Stimulated activated CD8-positive, alpha-beta memory T cell treated with anti-CD3 and anti-CD28 coated beads, Interleukin-12 subunit alpha, Interleukin-12 subunit beta, amount 100 ng/mL, for 24 hours (primary cell): ENCODE data around the gene RNF121.

Source experiments
- DNase-seq: peaks from one replicate; pipeline ENCODE4 v3.0.0-alpha.2; 2020; ENCODE audit errors: extremely low read depth

Gene RNF121

DNA sequence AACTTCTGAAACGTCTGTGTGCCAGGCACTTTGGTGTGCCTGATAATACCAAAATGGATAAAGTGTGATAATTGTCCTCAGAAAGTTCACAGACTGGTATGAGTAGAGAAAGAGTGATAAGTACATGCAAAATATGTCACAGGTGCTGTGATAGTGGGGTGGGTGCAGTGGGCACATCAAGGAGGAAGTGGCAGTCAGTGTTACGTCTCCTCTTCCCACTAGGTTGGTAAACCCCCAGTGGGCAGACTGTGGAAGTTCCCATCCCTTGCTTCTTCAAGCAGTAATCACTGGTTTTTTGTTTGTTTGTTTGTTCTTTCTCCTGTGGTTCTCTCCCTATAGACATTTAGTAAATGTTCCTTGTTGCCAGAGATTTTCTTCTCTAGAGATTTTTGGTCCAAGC, 5.4 kb downstream of the RNF121 start:
- DNase-seq, result no peak

DNA sequence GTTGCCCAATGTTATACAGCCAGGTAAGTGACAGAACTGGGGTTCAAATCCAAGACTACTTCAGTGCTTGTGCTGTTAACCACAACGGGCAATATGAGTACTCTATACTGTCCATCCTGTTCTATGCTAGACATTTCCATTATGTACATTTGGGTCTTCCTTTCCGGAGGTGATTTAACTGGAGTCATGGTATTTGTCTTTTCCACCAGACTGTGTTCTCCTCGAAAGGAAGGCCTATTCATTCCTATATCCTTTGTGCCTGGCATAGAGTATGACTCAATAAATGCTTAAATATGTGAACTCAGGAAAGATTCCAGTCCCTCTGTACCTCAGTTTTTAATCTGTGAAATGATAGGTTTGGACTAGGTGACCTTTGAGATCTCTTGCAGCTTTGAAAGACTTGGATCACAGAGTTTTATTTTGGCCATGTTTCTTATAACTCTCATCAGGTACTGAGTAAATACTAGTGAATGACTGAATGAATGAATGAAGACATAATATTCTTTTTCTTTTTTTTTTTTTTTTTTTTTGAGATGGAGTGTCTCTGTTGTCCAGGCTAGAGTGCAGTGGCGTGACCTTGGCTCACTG, 6.6 kb downstream of the RNF121 start:
- no peak for DNase-seq

- DNase-seq, result no peak
Measured at GRCh38 chr11:71936825-71937224, 8.0 kb downstream of the RNF121 start.

- DNase-seq, result no peak
Measured at GRCh38 chr11:71937826-71938225, 9.0 kb downstream of the RNF121 start.

DNA sequence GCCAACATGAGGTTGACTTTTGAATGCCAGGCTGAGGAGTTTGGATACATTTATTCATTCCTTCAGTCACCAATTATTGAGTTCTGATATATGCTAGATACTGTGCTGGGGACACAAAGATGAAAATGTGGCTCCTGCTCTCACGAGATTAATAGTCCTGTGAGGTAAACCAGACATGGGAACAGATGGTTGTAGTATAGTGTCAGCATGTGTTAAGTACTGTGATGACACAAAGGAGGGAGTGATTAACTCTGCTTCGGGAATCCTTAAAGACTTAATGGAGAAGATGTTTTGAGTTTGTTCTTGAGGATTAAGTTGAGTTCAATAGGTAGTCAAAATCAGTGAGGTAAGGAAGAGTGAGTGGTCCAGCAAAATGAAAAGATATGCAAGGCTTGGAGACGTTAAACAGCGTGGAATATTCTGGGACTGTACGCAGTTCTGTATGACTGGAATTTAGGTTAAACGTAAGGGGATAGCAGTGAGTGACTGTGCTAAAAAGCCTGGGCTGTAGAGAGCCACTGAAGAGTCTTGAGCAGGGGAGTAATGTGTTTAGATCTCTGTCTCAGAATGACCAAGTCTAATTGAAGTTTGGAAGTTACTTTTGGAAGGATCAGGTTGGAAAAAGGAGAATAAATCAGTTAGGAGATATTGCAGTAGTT, 11.8 kb downstream of the RNF121 start:
- no peak for DNase-seq

DNA sequence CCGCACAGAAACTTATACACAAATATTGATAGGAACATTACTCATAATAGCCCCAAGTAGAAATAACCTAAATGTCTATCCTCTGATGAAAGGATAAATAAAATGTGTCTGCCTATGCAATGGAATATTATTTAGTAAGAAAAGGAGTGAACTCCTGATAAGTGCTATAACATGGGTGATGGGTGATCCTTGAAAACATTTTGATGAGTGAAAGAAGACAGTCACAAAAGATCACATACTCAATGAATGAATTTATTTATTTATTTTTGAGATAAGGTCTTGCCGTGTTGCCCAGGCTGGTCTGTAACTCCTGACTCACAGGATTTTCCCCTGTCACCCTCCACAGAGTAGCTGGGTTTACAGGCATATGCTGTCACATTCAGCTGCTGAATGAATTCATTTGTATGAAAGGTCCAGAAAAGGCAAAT, 17.3 kb downstream of the RNF121 start:
- no peak for DNase-seq

- DNase-seq, result no peak
Measured at GRCh38 chr11:71947498-71947897, 18.7 kb downstream of the RNF121 start.

- DNase-seq, result no peak
Measured at GRCh38 chr11:71948314-71949027, 19.6 kb downstream of the RNF121 start.

GRCh38 chr11:71949034-71949433, 20.2 kb downstream of the RNF121 start:
- no peak for DNase-seq

DNA sequence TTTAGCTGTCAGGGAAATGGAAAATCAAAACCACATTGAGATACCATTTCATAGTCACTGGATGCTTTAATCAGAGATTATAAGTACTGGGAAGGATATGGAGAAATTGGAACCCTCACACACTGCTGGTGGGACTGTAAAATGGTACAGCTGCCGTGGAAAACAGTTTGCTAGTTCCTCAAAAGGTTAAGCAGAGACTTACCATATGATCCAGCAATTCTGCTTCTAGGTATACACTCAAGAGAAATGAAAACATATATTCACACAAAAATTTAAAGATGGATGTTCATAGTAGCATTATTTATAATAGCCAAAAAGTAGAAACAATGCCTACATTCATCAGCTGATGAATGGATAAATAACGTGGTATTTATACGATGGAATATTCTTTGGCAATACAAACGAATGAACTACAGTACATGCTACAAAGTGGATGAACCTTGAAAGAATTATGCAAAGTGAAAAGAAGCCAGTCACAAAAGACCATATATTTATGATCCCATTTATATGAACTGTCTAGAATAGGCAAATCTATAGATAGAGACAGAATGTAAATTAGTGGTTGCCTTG, 23.0 kb downstream of the RNF121 start:
- DNase-seq, result no peak

GRCh38 chr11:71955898-71956456, 27.1 kb downstream of the RNF121 start:
- no peak for DNase-seq

- DNase-seq, result no peak
Measured at GRCh38 chr11:71962428-71963038, 33.7 kb downstream of the RNF121 start.

GRCh38 chr11:71963468-71963867, 34.6 kb downstream of the RNF121 start:
- no peak for DNase-seq

DNA sequence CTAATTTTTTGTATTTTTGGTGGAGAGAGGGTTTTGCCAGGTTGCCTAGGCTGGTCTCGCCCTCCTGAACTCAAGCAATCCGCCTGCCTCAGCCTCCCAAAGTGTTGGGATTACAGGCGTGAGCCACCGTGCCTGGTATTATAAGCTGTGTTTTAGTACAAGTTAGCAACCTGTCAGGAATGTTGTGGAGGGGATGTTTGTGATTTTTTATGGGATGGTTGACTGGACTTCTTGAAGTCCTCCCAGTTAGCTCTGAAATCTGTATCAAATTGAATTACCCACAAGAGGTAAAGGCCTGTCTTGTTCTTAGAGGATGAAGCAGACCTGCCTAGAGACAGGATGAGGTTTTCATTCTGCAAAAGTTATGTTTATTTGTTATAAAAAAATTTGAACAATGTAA, 35.8 kb downstream of the RNF121 start:
- DNase-seq, result no peak

DNA sequence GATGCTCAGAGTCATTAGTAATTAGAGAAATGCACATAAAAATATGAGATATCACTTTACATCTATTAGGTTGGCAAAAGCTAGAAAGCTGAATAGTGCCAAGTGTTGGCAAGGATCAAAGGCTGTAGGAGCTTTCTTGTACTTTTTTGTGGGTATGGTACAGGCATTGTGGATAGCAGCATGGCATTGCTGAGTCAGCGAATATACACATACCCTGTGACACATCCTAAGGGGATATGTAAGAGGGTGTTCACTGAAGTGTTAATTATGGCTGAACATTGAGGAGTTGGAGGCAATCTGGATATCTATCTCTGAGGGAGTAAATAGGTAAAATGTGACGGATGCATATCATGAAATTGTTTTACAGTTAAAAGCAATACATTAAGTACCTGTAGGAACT, 42.8 kb downstream of the RNF121 start:
- DNase-seq, result no peak

- DNase-seq, result no peak
Measured at GRCh38 chr11:71976551-71976950, 47.7 kb downstream of the RNF121 start.

DNA sequence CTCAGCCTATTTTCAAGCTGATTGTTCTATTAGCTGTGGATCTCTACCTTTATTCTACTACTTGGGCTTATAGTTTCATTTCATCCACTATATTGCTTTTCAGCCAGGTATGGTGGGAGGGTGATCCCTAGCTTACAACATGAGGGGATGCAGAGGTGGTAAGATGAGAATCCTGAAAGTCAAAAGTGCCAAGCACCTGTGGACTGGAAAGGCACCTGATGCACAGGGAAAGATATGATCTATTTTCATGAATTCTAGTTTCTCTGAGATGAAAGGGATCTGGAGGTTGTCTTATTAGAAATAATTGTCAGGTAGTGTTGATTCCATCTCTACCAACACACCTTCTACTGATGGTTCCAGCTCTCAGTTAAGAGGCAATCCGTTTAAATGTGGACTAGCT, 48.2 kb downstream of the RNF121 start:
- DNase-seq, result no peak

DNA sequence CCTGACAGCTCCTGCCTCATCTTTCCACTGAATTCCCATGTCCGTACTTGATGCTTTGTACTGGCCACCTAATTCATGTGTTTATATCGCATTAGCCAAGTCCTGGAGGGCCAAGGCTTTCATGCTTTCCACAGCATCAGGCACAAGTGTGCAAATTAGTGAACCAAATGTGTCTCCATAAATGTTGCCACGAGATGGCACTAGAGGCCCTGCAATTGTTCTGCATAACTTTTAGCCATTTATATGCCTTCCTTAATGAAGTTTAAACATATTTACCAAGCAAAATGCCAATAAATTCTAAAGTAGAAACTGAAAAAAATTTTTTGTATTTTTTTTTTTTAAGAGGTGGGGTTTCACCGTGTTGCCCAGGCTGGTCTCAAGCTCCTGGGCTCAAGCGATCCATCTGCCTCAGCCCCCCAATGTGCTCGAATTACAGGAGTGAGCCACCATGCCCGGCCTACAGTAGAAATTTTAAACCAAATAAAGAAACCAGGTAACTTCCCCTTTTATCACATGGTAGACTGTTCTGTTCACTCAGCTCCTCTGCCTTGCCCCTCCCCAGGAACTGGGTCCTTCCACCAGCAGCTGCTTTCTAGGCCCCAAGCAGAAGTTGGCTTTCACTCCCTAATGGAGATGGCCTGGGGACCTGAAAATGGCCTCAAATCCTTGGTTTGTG, 49.0 kb downstream of the RNF121 start:
- DNase-seq, result no peak

- DNase-seq, result no peak
Measured at GRCh38 chr11:71979094-71979493, 50.2 kb downstream of the RNF121 start.

DNA sequence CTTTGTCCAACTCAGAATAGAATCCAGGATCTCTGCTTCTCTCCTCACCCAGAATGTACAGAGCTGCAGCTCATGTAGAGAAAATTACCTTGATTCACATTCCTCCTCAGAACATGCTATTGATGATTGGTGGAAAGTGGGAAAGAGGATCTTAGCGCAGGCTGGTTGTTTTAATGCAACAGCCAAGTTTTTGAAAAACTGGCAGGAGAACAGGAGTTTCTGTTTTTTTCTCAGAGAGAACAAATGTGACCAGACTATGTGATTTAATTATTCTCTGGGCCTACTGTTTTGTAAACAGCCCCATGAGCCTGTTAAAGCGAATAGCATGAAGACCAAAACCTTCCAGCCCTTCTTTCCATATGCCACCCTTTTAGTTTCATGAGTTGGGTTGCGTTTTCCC, 50.8 kb downstream of the RNF121 start:
- DNase-seq, result no peak

DNA sequence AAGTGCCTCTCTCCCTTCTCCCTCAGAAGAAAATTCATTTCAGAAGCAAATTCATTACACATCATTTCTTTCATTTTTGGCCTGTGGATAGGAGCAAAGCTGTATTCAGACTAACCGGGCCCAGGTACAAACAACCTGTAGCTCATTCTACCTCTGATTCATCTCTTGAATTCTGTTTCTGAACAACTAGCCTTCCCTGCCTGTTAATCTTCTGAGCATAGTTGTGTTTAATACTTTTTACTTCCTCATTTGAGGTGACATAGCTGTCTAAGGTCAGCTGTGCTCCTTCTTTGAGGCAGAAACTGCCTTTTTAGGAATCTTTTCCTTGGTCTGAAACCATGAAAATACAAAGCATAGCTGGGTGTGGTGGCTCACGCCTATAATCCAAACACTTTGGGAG, 57.3 kb downstream of the RNF121 start:
- no peak for DNase-seq

- DNase-seq, result no peak
Measured at GRCh38 chr11:71987521-71987920, 58.7 kb downstream of the RNF121 start.
